ENCODE measurements around the gene ATG2A. TPM values are rescaled to one million over a fixed set of nuclear protein-coding genes. Genes with fewer than 3 reads are reported as not detected.

ATG2A gene
- total and polyA plus RNA-seq, 10 of the 15 experiments (the other 5 are each of a cell fraction or from before 2014, with no cell fraction given): 0.08 to 19.0 (median 4.6) TPM

DNA sequence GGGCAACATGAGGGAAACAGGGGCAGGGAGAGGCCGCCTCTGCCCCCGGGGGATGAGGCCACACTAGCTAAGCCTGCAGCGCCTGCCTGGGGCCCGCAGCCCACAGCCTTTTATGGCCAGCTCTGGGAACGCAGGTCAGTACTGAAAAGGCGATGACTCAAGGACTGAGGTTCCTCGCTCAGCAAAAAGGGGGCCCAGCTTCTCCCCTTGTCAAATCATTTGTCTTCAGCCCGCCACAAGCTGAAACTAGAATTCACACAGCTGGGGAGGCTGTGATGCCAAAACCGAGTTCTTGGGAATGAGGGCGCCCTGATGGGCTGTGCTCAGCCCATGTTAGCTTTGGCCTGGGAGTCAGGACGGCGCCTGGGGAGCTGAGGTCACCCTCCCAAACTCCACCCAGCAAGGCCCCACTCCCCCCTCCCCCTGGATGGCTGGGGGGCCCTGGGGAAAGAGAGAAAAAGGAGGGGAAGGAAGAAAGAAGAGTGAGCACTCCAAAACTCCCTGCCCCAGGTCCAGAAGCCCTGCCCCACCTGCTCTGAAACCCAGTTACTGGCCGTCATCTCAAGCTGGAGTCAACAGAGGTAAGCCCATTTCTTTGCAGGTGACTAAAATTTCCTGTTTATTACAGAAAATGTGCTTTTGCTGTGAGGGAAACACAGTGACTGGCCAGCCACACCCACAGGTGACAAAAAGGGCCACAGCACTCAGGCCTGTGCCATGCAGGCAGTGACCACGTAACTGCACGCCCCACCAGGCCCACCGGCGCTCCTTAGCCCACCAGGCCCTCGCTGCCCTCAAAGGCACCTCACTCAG lies 52.3 kb downstream of the ATG2A start (continued):
- TF ChIP-seq, protein P1, sequence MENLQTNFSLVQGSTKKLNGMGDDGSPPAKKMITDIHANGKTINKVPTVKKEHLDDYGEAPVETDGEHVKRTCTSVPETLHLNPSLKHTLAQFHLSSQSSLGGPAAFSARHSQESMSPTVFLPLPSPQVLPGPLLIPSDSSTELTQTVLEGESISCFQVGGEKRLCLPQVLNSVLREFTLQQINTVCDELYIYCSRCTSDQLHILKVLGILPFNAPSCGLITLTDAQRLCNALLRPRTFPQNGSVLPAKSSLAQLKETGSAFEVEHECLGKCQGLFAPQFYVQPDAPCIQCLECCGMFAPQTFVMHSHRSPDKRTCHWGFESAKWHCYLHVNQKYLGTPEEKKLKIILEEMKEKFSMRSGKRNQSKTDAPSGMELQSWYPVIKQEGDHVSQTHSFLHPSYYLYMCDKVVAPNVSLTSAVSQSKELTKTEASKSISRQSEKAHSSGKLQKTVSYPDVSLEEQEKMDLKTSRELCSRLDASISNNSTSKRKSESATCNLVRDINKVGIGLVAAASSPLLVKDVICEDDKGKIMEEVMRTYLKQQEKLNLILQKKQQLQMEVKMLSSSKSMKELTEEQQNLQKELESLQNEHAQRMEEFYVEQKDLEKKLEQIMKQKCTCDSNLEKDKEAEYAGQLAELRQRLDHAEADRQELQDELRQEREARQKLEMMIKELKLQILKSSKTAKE (IDR thresholded peaks at IDR 0.05; ENCODE audit: low read depth, poor library complexity, severe bottlenecking): no peak
- no peak for TF ChIP-seq BMI1 (IDR thresholded peaks at IDR 0.05; ENCODE audit: borderline replicate concordance)
- TF ChIP-seq JUND (IDR thresholded peaks at IDR 0.05; ENCODE audit: low read depth, low read length): no peak
- TF ChIP-seq YY1 (IDR thresholded peaks at IDR 0.05; ENCODE audit: low read depth, low read length): no peak
- TF ChIP-seq EP300 (IDR thresholded peaks at IDR 0.05; ENCODE audit: borderline replicate concordance in 1 of 2, control insufficient read depth in 1 of 2, low read depth in 2 of 2, low read length in 2 of 2): peak in 1 of 2 experiments; percentile 26; a peak in 2 of 4 replicates
- TF ChIP-seq HDAC6 (IDR thresholded peaks at IDR 0.05; ENCODE audit: unreplicated experiment): peak; percentile 46
- peak; percentile 58 for TF ChIP-seq CREM (IDR thresholded peaks at IDR 0.05; ENCODE audit: low read depth)
- peak; percentile 43; the same call in 1 of the 2 replicates for TF ChIP-seq POLR2AphosphoS5 (IDR thresholded peaks at IDR 0.05; ENCODE audit: low read length)
- 0 out of 2 replicates have a peak, but pooled peaks have one; percentile 26 for TF ChIP-seq GATAD2B (conservative IDR thresholded peaks at IDR 0.05; ENCODE audit: low read depth)
- TF ChIP-seq, protein P2, sequence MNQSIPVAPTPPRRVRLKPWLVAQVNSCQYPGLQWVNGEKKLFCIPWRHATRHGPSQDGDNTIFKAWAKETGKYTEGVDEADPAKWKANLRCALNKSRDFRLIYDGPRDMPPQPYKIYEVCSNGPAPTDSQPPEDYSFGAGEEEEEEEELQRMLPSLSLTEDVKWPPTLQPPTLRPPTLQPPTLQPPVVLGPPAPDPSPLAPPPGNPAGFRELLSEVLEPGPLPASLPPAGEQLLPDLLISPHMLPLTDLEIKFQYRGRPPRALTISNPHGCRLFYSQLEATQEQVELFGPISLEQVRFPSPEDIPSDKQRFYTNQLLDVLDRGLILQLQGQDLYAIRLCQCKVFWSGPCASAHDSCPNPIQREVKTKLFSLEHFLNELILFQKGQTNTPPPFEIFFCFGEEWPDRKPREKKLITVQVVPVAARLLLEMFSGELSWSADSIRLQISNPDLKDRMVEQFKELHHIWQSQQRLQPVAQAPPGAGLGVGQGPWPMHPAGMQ (IDR thresholded peaks at IDR 0.05; ENCODE audit: borderline replicate concordance): no peak
- TF ChIP-seq LARP7 (IDR thresholded peaks at IDR 0.05): peak; percentile 62; the same call in 1 of the 2 replicates
- TF ChIP-seq, protein P3, sequence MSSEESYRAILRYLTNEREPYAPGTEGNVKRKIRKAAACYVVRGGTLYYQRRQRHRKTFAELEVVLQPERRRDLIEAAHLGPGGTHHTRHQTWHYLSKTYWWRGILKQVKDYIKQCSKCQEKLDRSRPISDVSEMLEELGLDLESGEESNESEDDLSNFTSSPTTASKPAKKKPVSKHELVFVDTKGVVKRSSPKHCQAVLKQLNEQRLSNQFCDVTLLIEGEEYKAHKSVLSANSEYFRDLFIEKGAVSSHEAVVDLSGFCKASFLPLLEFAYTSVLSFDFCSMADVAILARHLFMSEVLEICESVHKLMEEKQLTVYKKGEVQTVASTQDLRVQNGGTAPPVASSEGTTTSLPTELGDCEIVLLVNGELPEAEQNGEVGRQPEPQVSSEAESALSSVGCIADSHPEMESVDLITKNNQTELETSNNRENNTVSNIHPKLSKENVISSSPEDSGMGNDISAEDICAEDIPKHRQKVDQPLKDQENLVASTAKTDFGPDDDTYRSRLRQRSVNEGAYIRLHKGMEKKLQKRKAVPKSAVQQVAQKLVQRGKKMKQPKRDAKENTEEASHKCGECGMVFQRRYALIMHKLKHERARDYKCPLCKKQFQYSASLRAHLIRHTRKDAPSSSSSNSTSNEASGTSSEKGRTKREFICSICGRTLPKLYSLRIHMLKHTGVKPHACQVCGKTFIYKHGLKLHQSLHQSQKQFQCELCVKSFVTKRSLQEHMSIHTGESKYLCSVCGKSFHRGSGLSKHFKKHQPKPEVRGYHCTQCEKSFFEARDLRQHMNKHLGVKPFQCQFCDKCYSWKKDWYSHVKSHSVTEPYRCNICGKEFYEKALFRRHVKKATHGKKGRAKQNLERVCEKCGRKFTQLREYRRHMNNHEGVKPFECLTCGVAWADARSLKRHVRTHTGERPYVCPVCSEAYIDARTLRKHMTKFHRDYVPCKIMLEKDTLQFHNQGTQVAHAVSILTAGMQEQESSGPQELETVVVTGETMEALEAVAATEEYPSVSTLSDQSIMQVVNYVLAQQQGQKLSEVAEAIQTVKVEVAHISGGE (CRISPR knock-in tag; IDR thresholded peaks at IDR 0.05): 0 out of 2 replicates have a peak, but pooled peaks have one; percentile 29
- TF ChIP-seq TARDBP (IDR thresholded peaks at IDR 0.05; ENCODE audit: borderline replicate concordance): no peak
- TF ChIP-seq TCF12 (IDR thresholded peaks at IDR 0.05; ENCODE audit: low read depth, low read length): peak; percentile 73; the same call in 1 of the 2 replicates
- no peak for TF ChIP-seq RB1 (IDR thresholded peaks at IDR 0.05; ENCODE audit: borderline replicate concordance)
- TF ChIP-seq TCF3 (IDR thresholded peaks at IDR 0.05; ENCODE audit: borderline replicate concordance, insufficient read depth, low read depth, low read length): peak; percentile 30; the same call in 1 of the 2 replicates
- TF ChIP-seq FOXK2 (IDR thresholded peaks at IDR 0.05): no peak
- no peak for TF ChIP-seq NFIC (IDR thresholded peaks at IDR 0.05; ENCODE audit: low read depth, low read length)
- peak; percentile 11 for TF ChIP-seq RELA (IDR thresholded peaks at IDR 0.05; ENCODE audit: borderline replicate concordance, partially characterized antibody)
- 0 out of 2 replicates have a peak, but pooled peaks have one; percentile 15 for TF ChIP-seq ATF7 (IDR thresholded peaks at IDR 0.05; ENCODE audit: low read depth)
